Inferior parietal cortex (tissue), 1 donor: ENCODE data around the gene AXIN1.

Experiments used
- DNase-seq: peaks from one replicate; pipeline ENCODE4 v3.0.0-alpha.2; 2016; ENCODE audit errors: extremely low spot score

Gene AXIN1

DNA sequence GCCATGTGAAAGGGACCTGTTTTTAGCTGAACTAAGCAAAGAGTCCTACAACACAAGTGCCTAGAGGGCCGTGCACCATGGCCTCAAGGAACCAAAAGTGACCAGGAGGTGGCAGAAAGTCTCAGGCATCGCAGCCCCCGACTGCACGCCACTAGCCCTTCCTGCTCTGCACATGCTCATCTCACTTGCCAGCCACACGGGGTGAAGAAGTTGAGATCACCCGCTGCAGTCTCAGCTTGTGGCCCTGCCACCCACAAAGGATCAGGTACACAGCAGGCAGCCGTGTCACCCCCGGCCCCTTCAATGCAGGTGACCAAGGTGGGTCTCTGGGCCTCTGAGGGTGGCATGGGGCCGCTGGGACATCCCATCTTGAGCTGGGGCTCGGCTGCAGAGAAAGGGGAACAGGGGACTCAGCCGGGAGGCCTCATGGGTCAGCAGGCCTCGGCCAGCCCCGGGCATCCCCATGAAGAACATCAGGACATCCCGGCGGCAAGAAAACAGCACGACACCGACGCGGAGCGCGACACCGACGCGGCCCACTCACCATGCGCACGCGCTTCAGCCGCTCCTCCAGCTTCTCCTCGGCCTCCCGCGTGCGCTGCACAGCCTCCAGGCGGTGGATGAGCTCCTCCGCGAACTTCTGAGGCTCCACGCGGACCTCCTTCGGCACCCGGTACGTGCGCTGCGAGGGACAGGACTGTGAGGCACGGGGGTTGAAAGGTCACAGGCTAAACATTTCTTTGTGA, 48.6 kb downstream of the AXIN1 start:
- no peak for DNase-seq

DNA sequence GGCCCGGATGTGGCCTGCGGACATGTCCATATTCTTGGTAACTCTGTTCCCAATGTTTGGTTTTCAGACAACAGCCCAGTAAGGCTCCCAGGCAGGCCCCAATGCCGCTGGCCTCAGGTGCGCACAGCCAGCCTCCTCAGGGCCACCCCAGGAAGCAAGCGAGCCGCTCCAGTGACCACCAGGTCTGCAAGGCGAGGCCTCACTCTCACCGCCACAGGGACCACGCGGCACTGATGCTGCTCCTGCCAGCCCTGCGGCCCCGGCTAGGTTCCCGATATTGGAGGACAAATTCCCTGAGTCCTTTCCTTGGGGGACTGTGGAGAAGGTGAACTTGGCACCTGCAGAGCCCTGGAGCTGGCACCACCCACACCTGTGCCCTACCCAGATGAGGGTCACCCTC, 50.6 kb downstream of the AXIN1 start:
- DNase-seq, result no peak

DNA sequence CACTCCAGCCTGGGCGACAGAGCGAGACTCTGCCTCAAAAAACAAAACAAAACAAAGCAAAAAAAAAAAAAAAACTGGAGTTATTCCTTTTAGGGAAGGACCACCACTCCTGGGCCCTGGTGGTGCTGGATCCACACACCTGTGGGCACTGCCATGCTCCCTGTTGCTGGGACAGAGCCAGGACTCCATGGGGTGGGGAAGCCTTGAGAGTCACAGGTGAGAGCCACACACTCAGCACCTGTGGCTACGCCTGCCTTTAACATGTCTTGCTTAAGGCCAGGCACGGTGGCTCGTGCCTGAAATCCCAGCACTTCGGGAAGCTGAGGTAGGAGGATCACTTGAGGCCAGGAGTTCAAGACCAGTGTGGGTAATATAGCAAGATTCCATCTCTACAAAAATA, 51.3 kb downstream of the AXIN1 start:
- DNase-seq, result no peak

DNA sequence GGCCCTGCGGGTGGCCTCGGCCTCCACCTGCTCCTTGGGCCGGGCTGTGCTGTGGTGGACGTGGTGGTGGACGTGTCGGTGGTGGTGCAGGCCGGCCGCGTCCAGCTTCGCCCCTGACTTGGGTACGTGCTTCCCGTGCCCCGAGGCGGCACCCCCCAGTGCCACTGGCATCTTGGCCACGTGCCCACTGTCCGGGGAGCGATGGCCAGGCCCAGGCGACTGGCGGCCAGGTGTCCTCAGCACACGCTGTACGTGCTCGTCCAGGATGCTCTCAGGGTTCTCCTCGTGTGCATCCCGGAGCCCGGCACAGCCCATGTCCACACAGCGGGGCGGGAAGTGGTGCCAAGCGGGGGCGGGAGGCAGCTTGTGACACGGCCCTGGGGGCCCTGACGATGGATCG, 54.7 kb downstream of the AXIN1 start:
- DNase-seq, result no peak

DNA sequence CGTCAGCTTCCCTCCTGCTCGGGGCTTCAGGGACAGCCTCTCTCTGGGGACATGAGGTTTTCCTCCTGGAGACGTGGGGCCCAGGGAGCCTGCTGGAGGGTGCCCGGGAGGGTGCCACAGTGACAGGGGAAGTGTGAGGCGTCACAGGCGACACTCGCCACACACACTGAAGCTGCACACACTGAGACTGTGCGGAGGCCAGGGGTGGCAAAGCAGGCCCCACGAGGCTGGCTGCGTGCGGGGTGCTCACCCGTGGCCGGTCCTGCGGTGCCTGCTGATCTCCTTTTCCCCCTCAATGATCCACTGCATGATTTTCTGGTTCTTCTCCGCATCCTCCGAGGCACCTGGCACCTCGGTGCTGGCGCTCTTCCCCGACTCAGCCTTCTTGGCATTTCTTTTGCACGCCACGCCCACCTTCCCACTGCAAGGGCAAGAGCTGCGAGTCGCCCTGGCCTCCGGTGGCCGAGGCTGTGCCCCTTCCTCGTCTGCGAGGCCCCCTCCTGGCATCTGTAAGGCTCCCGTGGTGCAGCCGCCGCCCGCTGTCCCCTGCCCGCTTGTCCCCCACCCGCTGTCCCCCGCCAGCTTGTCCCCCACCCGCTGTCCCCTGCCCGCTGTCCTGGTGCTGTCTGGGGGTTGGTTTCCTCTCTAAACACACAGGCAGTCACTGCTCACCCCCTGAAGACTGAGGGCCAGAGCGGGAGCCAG, 55.6 kb downstream of the AXIN1 start:
- DNase-seq, result no peak

DNA sequence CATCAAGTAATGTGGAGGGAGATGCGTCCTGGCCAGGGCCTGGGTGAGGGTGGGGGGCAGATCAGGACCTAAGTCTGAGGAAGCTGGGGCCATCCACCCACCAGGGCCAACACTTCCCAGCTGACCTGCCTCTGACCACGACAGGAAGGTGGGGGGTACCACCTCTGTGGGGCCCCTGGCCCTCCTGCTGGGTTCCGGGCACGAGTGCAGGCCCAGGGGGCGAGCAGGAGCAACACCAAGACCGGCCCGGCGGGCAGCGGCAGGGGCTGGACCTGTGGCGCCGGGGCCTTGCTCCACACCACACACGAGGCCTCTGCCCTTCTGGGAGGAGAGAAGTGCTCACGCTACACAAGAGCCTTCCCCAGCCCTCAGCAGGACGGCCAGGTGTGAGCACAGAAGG, 56.2 kb downstream of the AXIN1 start:
- DNase-seq, result no peak

DNA sequence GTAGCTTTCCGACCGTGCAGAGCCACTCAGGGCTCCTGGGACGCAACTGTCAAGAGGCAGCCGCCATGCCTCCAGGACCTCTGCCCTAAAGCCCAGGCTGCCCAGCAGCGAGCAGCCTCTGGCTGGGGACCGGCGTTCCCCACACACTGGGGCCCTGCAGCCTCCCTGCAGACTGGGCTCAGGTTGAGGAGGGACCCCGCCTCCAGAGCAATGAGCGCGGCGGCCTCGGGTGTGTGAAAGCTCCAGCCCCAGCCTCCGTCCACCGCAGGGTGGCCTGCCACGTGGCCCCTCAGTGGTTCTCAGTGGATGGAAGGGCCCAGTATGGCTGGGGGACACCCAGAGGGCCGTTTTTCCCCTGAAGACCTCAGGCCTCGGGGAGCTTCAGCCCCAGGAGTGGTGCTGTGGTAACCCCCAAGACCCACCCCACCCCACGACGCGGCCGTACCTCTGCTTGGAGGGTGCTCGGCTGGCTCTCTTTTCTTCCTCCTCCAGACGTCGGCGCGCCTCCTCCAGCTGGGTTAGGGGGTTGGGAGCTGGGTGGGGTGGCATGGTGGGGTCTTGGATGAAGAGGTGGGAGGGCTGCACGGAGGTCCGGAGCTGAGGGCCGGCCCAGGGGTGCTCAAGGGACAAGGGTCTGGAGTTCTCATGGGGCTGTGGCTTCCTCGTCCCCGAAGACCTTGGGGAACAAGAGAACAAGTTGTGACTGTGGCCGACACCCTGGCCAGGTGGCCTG, 59.3 kb downstream of the AXIN1 start:
- DNase-seq, result no peak

DNA sequence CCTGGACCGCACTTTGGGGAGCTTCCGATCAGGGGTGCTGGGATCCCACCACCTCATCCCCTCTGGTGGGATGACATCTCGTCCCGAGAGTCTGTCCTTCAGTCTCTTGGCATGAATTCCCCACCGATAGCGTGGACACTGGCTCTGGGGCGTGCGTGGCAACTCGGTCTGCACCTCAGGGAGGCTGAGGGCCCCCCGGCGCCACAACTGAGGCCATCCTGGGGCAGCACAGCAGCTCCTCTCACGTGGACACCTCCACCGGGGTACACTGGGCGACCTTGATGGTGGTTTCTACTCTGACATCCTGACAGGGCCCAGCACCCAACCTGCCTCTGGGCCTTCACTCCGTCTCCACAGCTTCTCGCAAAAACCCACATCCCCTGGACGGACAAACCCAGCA, 61.0 kb downstream of the AXIN1 start:
- DNase-seq, result no peak

DNA sequence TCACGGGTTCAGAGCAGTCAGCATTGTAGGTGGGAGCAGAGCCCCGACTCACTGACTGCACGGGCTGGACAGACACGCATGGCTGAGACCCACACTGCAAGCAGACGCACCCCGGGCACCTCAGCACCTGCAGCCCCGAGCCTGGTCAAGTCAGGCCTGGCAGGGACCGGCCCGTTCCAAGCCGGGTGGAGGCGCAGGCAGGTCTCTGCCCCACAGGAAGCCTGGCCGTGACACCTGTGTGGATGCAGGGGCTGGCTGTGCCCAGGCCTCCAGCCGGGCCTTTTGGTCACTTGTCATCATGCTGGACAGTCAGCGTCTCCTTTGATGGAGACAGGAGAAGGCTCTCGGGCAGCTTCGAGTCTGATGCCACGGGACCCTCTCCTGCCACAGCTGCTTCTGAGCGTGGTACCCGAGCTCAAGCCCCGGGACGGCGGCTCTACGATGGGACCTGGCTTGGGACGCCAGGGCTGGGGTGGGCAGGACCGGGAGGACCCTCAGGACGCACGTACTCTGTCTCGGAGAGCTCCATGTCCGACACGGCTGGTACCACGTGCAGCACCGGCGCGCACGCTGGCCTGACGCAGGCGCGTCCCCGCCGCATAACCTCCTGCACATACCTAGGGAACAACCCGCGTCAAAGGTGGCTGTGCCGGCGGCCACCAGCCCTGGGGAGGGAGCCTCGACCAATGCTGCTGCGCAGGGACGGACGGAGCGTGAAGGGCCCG, 61.7 kb downstream of the AXIN1 start:
- no peak for DNase-seq

DNA sequence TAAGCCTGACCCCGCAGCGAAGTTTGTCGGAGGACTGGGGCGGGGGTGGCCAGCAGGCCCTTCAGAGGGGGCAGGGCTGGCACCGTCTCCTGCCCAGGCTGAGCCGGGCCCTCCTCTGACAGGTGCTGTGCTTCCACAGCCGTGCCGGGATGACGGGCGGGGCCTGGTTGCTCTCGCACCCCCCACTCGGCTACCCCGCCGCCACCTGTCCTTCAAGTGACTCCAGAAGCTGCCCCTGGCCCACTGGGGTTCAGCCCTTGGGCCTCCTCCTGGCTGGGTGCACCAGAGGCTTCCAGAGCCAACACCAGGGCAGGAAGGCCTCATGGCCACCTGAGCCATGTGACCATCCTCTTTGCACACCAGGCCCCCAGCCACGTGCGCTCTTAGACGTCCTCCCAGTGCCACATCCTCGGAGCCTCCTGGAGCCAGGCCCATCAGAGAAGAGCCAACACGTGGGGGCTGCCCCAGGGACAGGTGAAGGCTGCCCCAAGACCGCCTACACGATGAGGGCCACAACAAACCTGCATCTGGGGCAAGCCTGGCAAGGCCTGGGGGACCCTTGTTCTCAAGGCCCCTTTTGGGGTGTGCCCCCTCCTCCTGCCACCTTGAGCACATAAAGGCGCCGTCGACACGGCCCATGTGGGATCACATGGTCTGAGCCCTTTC, 62.4 kb downstream of the AXIN1 start:
- no peak for DNase-seq

DNA sequence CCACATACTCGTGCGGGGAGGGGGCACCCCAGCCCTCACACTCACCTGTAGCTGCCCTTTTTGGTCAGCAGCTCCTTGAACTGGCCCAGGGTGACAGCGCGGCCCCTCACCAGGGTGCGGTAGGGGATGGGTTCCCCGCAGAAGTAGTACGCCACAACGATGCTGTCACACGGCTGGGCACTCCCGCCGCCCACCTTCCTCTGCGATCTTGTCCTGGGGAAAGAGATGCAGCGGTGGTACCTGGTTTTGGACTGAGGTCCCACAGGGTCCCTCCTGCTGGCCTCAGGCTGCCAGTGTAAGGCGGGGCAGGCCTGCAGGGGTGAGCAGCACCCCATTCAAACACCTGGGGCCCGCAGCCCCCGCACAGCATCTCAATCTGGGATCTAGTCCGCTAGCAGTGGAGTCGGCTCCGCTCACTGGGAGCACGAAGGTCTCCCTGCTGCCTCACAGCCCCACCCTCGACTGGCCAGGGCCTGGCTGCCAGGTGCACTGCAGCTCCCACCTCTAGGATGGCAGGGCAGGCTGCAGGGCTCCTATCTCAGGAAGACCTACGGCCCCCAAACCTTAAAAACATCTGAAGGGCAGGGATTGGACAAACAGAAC, 63.0 kb downstream of the AXIN1 start:
- no peak for DNase-seq

DNA sequence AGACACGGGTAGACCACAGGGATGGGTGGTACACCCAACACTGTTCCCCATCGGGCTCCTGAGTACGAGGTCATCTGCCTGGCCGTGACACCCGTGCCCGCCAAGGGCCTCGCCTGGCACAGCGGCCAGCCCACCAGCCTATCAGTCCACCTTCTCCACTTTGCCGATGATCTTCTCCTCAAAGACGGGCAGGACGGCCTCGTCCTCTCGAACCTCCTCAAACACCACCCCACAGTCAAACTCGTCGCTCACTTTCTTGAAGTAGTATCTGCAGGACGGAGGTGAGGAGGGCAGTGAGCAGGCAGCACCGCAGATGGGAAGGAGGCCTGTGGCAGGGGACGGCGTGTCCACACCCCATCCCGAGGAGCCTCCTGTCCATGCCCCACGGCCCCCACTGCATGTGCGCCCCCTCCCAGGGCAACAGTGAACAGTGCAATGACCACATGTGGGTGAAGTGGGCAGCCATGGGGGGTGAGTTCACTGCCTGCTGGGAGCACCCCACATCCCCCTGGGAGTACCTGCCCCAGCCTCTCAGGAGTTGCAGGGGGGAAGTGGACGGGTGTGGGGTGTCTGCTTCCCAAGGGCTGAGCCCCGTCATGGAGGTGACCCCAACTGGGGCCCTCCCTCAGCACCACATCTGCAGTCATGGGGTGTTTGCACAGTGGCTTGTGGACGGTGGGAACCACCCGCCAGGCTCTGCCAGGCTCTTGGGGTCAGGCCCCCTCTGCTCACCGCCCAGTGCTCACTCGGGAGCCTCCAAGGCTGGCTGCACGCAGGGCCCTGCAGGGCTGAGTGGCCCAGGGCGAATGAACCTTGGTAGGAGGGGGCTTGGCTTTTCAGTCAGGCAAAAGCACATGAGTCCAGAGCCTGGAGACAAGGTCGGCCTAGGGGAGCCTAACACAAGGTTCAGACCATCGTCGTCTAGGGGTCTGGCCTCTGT, 64.3 kb downstream of the AXIN1 start:
- no peak for DNase-seq

DNA sequence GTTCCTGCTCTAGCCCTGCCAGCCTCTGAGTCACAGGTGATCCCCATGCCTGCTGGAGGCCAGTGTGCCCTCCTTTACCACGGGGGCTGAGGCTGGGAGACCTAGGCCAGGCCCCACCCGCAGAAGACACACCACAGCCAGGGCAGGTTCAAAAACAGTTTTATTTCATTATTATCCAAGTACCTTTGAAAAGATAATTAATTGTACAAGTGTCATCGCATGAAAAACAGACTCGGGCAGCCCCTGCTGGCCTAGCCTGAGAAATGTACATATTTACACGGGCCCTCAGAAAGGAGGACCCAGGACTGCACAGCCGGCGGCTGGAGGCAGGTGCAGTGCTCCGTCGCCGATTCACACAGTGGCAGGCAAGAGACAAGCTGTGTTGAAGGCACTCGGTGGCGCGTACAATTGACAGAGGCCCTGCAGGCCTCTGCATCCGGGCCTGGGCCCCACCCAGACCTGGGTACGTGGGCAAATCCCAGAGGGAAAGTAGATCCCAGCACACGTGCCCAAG, 65.2 kb downstream of the AXIN1 start:
- DNase-seq, result no peak

DNA sequence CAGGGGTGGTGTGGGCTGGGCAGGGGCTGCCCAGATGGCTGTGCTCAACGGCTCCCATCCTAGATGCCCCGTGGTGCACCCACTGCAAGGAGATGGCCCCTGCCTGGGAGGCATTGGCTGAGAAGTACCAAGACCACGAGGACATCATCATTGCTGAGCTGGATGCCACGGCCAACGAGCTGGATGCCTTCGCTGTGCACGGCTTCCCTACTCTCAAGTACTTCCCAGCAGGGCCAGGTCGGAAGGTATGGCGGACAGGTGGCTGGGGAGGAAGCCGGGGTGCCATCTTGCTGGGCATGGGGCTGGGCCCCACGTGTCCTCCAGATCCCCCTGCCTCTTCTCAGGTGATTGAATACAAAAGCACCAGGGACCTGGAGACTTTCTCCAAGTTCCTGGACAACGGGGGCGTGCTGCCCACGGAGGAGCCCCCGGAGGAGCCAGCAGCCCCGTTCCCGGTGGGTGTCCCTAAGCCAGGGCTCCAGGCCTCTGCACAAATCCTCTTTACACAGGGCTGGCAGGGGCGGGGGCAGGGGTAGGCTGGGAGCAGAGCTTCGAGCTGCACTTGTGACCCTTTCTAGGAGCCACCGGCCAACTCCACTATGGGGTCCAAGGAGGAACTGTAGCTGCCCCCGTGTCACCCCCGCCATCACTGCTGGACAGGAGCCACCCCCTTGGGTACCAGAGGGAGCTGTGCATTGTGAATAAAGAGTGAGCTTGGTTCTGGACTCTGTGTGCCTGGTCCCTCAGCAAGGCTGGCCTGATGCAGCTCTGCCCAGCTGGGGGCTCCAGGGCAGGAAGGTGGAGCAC, 65.8 kb downstream of the AXIN1 start:
- no peak for DNase-seq

DNA sequence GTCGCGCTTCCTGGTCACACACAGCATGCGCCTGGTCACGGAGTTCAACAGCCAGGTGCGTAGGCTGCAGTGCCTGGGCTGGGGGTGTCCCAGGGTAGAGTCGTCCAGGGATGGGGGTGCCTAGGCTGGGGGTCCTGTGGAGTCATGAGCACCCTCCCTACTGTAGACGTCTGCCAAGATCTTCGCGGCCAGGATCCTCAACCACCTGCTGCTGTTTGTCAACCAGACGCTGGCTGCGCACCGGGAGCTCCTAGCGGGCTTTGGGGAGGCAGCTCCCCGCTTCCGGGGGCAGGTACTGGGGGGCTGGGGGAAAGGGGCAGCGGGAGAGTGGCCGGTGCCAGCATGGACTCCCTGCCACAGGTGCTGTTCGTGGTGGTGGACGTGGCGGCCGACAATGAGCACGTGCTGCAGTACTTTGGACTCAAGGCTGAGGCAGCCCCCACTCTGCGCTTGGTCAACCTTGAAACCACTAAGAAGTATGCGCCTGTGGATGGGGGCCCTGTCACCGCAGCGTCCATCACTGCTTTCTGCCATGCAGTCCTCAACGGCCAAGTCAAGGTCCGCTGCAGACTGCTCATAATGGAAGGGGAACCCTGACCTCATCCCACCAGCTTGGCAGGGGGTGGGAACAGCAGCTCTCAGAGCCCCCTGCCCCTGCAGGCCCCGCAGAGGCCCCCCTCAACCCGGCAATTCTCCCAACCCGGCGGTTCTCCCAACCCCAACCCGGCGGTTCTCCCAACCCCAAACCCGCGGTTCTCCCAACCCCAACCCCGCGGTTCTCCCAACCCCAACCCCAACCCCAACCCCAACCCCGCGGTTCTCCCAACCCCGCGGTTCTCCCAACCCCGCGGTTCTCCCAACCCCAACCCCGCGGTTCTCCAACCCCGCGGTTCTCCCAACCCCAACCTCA, 67.1 kb downstream of the AXIN1 start:
- DNase-seq, result no peak

DNA sequence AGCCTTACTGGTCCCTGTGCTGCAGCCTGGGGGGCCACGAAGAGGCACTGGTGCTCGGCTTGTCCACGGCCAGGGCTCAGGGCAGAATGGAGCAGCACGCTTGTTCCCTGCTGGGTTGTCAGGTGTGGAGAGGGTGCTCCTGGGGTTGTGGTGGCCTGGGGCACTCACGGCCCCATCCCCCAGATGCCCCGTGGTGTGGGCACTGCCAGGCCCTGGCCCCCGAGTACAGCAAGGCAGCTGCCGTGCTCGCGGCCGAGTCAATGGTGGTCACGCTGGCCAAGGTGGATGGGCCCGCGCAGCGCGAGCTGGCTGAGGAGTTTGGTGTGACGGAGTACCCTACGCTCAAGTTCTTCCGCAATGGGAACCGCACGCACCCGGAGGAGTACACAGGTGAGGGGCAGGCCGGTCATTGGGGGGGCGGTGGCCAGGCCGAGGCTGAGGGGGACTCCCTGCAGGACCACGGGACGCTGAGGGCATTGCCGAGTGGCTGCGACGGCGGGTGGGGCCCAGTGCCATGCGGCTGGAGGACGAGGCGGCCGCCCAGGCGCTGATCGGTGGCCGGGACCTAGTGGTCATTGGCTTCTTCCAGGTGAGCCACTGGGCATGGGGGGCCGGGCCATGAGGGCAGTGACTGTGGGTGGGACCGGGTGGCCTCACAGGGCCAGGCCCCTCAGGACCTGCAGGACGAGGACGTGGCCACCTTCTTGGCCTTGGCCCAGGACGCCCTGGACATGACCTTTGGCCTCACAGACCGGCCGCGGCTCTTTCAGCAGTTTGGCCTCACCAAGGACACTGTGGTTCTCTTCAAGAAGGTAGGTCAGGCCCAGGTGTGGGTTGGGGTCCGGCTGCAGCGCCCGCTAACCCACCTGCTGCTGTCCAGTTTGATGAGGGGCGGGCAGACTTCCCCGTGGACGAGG, 68.1 kb downstream of the AXIN1 start:
- no peak for DNase-seq
